ENCODE results near the gene PPP2R5A.

Gene PPP2R5A

DNA sequence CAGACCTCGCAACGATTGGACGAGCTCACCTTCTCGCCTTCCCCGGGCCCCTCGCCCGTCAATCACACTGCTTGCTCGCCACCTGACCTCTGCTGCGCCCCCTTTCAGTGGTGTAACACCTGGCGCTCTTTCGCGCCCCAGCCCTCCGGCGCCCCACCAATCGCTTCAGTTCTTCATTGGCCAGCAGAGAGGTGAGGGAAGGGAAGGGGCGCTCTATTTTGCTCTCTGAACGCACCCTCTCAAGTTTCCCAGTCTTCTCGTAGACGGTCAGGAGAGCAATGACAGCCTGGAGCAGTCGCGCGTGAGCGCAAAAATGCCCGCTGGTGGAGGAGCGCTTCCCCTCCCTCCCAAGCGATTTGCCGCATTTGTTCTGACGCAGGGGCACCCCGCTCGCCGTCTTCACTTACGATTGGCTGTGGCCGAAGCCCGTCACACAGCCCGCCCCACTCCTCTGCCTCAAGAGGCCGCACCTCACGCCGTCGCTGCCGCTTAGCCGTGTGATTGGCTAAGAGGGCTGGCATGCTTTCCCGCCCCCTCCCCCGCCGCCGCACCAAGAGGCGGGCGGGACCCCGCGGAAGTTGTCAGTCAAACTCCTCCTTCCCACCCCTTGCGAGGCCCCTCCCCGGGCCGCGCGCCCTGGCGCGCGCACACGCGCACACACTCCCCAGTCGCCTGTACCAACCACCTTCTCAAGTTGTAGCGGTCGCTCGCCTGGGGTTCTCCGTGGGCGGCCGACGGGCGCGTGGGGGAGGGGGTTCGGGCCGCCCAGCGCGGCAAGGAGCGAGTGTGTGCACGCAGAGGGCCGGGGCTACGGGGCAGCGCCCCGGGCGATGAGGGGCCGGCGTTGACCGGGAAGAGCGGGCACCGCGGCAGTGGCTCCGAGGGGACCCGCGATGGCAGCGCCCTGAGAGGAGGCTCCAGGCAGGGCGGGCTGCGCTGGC, at the start of gene PPP2R5A:
PPP2R5A (plus strand) TSS at position 667 of the 941 bp plus-strand sequence. CDS start 701 bp downstream, outside the sequence.
- DNase-seq, result peak; percentile 98

DNA sequence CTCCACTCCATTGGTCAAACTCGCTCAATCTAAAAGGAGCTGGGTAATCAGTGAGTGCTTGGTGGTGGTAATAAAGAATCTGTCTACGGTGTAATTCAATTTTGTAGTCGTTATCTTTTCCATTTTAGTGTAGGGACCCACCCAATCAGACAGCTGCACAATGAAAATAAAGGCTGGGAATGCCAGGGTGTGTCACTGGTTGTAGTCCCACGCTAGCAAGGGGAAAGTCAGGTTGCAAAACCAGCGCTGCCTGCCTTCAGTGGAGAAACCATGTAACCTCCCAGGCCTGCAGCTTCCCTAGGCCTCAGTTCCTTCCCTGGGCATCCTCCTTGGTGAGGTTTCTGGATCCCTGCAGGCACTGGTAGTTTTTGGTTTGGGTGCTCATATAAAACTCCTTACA, 49.4 kb upstream of the PPP2R5A start:
- DNase-seq, result no peak

DNA sequence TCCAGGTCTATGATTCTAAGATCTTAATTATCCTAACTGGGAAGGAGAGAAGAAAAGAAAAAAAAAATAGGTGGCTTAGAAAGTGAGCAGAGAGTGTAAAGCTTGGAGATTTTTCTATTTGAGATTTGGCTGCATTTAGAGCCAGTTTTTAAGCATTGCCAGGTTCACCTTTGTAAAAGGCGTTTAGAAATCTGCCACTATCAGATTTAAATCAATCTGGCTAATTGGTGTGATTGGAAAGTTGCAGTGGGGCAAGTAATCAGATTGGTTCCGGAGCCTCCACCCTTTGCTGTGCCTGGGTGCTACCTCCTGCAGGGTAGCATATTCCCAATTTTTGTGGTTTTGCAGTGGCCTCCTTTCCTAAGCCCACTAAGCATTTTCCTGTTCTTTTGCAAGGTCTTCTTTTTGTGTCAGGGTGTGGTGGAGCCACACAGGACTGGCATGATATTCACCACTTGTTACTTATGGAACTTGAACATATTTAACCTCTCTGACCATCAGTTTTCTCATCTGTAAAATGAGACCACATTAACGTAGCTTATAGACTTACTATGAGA, 48.5 kb upstream of the PPP2R5A start:
- DNase-seq, result no peak

DNA sequence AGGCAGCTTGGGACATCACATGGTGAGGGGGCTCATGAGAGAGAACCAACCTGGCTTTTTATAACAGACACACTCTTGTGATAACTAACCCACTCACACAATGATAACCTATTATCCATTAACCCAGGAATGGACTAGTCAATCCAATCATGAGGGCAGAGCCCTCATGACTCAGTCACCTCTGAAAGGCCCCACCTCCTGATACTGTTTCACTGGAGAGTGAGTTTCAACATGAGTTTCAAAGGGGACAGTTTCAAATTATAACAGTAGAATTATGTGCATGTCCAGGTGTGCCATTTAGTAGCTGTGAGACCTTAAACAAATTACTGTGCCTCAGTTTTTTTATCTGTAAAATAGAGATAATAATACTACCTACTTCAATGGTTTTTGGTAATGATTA, 47.6 kb upstream of the PPP2R5A start:
- no peak for DNase-seq

DNA sequence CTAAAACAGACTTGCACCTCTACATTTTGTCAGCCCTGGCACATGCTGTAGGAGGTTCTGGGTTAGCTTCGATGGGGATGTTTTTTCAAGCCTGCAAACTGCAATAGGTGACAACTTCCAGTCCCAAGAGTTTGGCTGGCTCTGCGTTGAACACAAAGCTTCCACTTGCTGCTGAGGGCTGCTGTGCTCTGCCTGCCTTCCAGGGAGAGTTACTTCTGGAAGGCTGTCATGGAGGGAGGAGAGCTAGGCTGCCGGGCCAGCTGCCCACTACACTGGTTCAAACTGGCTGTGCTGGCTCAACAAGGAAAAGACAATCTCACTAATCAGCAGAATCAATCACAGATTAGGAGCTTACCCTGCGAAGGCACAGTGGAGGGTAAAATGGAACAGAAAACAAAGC, 46.7 kb upstream of the PPP2R5A start:
- no peak for DNase-seq

DNA sequence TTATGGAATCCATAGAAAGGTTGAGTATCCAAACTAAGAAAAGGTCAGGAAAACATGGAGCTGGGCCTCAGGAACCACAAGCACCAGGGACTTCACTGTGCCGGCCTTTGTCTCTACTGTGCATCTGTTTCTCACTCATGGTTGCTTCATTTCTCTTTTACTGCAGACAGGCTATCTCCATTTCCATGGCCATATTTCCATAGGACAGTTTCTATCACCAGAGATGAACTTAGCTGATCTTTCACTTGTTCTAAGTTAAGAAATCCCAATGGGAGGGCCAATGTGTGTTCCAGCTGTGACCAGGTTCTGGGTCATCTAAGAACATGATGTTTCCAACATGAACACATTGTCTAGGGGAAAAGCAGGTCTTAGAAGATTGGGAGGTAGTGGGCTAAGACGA, 43.7 kb upstream of the PPP2R5A start:
- DNase-seq, result no peak

DNA sequence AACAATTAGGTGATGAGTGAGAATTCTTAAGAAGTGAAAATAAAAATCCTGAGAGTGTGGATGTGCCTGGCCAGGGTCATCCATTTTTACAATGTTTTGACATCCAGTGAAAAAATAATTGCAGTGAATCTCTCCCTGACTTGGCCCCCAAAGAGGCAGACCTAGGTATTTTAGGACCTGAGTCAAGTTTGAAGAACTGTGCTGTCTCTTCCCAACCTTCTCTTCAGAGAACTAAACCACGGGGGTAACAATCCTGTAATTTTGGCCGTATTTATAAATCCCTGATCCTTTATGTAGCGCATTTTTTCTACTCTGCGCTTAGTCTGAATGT, 43.3 kb upstream of the PPP2R5A start:
- no peak for DNase-seq

DNA sequence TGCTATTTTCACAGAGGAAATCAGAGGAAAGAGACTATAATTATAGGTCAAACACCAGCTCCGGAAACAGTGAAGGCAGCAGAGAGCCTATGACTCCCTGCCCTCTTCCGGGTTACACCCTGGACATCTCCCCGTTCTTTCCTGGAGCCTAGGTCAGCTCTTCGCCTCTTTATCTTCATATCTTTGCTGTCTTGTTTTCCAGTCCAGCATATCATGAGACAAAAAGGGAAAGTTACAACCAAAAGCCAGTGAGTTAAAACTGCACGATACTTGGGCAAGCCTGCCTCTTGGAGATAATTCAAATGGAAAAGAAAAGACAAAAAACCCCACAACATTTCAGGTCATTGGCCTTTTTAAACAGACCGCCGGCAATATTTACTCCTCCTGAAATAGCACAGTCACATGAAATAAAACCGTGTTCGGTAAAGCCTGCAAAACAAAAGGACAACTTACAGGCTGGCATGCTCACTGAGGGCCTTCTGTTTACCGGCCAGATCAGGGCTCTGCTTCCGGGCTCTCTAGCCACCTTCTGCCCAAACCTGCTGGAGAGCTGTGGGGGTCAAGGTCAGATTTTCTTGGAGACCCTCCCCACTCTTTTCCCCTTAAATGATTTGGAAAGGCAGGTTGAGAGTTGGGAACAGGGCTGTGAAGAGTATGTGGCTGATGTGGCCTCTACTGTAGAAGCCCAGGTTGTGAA, 42.8 kb upstream of the PPP2R5A start:
- peak; percentile 47 for DNase-seq

DNA sequence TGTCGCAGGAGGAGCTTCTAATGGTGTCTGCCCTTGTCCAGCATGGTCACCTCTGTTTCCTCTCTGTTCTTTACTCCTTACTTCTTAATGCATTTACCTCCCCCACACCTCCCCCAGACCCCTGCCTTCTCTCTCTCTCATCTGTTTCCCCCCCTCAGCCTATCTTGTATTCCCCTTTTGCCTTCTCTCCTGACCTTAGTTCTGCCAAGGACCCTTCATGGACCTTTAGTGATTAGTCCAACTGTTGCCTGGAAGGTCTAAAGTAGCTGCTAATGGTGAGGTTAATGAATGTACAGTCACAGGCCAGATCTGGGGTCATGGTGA, 42.3 kb upstream of the PPP2R5A start:
- DNase-seq, result no peak

DNA sequence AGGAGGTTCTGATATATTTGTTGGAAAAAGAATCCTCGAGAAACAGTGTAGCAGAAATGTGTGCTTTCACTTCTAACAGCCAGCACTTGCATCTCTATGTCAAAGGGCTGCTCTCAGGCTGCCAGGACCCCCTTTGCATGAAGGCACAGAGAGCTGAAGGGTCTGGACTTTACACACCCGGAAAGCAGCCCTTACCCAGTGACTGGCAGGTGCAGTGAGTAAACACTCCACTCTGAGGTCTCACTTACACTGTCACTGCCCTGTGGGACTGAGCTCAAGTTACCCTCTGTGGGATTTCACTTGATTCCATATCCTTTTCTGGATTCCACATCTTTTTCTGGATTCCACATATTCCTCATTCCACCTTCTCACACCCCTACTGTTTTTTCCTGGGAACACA, 40.8 kb upstream of the PPP2R5A start:
- DNase-seq, result no peak

DNA sequence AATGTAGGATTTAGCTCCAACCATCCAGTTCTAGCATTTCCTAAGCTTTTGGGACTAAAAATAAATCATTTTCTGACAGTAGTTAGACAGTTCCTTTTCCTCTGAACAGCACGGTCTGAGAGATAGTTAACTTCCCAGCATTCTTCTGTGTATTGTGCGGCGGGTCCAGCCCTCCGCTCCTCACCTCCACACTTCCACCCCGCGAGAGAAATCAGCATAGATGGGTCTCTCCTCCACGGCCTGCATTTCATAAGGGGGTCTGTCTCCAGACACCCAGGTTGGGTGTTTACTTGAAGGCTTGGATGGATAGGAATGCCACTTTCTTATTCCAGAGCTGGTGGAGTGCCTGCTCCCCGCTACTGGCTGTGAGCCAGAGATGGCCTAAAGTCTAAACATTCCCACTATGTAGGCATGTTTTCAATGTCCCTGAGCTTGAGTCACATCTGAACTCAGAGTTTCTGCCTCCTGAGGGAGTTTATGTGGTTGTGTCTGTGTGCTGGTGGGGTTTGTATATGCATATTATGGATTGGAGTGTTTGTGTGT, 38.0 kb upstream of the PPP2R5A start:
- DNase-seq, result no peak

DNA sequence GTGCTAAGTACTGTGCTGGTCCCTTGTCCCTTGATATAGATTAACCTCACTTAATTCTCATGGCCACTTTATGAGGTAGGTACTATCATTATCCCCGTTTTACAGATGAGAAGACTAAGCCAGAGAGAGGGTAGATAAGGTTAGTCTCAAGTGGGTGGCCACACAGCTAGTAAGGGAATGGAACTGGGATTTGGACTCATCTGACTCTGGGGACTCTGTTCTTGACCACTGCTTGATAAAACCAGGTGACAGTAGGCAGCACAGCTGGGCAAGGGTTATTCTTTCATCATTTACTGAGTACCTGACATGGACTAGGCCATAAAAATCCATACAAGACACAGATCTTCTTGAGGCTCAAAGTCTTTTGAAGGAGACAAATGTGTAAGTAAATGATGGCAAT, 37.2 kb upstream of the PPP2R5A start:
- DNase-seq, result no peak

DNA sequence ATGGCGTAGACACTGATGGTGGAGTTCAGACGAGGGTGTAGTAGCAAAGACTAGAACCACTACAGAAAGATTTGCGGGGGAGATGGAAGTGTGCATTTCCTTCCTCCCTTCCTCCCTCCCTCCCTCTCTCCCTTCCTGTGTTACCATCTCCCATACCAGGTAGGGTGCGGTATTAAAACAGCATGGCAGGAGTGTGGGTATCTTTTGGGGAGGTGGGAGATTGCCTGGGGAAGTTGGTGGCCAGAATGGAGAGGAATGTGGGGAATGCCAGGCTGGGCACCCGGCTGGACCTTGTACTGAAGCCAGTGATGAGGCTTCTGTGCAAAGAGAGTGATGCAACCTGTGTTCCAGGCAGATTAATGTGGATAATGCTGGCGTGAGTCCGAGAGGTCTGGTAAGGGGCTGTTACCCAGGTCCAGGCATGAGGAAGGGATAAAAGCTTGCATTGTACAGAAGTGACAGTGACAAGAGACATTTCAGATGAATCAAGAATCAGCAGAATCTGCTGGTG, 30.3 kb upstream of the PPP2R5A start:
- no peak for DNase-seq

DNA sequence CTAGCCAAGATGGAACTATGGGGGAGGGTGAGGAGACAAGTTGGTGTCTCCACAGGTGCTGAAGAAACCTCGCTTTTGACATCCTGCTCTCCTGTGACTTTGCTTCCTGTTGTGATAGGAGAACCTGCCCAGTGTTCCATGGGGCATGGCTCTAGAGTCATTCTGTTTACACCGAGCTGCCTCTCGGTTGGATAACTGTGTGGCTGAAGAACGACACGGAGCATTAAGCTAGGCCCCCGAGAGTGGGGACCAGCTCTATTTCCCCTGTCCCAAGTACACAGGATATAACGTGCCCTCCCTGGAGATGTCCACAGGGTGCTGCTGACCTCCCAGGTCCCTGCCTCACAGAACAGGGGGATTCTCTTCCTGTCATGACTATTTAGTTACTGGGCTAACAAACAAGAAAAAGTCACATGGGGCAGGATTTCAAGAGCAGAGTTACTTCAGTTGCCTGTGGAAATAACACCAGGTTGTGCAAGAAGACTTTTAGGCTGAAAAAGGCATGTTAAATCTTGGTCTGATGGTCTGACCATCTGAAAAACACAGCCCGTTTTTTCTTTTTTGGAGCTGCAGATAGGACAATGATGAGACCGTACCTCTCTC, 29.4 kb upstream of the PPP2R5A start:
- no peak for DNase-seq

DNA sequence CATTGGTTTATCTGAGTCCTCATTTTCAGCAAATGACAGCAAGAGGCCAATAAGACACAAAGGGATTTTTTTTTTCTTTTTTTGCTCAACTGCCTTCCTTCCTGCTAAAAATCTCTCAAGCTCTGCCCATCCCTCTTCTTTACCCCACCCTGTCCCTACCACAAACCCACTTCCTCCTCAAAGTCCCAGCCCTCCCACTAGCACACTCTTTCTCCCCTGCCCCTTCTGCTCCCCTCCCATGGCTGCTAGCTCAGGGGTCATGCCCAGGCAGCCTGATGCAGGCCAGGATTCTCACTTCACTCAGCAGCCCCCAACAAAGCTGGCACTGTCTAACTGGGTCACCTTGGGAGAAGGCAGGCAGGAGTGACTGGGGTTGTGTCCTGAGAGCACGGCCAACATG, 28.8 kb upstream of the PPP2R5A start:
- DNase-seq, result no peak

DNA sequence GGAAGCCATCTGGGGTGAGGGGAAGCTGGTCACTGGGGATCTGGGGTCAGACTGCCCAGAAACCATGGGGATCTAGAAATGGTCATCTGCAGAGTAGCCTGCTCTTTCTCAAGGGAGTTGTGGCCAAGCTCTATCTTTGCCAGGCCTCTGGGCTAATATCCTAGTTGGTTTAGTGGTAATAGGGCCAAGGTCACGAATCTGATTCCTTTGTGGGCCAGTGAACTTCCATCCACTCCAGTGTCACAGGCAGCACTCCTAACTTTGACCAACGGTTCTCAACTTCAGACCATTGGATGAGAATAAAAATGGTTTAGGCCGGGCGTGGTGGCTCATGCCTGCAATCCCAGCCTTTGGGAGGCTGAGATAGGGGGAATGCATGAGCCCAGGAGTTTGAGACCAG, 28.1 kb upstream of the PPP2R5A start:
- DNase-seq, result no peak

DNA sequence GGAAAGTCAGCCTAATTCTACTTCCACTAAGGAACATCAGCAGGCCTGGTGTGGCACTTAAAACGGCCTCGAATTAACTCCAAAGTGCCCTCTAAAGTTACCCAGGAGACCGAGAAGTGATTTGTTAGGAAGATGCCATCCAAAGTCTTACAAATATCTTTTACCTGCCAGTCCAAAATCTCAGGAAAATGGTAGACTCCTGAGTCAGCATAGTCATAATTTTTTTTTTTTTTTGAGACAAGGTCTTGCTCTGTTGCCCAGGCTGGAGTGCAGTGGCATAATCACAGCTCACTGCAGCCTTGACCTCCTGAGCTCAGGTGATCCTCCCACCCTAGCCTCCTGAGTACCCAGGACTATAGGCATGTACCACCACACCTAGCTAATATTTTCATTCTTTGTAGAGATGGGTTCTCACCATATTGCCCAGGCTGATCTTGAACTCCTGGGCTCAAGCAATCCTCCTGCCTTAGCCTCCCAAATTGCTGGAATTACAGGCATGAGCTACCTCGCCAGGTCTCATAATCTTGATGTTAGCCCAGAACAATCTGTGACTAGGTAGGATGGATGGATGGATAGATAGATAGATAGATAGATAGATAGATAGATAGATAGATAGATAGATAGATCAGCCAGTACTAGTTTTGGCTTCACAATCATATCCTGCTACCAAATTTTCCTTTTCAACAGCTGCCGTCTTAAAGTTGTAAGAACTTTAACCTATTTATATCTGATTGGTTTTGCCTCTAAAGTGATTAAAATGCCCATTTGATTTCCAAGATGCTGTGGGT, 25.3 kb upstream of the PPP2R5A start:
- no peak for DNase-seq

DNA sequence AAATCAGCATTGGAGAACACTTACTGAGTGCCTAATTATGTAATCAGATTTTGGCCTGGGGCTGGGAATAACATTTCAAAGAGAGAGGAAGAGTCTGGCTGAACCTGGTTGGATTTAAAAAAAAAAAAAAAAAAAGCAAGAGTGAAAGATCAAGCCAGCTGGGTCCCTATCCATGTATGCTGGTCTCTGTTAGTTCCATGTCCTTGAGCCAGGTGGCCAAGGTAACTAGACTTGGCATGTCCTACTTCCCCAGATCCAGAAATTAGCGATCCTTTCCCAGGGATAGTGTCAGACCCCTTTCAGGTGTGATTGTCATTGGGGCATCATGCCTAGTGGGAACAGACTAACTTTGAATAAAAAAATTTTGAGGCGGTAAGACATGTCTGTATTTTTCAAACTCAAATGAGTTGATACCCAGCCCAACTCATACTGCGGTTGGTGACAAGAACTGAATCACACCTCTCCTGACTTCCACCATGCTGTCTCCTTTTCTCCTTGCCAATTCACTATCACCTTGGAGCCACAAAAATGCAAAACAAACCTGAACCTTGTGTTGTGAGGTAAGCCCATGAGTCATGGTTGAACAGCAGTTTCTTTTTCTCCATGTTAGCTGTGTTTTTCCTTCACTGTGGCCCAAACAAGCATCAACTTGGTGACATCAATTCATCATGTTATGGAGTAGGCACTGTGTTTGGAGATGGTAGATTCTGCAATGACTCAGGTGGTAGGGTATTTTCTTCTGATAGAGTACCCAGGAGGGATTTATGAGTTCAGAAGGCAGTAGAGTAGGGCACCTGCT, 24.5 kb upstream of the PPP2R5A start:
- DNase-seq, result no peak

DNA sequence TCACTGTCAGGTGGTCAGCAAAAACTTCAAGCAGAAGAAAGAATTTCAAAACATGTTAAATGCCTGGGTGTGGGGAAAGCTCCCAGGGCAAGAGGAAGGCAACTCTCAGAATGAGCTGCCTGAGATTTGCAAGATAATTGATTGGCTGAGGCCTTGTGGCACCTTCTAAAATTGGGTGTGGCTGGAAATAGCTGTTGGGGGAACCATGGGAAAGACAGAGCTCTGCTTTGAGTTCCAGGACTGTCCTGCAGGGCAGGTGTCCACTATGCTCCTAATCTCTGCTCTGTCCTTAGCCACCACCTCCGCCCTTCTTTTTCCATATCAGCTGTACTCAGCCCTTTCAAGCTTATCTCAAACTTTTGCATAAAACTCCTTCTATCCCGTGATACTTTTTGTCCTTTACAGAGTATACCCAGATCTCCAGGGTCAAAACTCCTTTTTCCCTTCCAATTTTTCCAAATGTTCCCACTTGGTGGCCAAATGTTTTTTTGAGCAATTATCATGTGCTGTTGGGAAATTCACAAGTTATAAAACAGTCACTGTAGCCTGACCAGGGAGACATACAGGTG, 23.8 kb upstream of the PPP2R5A start:
- no peak for DNase-seq

DNA sequence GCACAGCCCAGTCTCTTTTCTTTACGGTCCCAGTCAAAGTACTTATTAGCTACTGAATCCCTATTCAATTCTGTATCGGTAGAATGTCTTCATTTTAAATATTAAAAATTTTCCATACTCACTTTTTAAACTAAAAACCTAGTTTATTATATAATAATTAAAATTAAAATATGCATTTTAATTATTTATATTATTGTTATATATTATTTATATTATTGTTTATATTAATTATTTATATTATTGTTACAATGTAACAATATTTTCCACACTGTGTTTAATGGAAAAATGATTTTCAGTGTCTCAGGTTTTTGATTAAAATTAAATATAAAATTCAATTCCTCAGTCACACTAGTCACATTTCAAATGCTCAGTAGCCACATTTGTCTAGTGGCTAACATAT, 18.2 kb upstream of the PPP2R5A start:
- no peak for DNase-seq

DNA sequence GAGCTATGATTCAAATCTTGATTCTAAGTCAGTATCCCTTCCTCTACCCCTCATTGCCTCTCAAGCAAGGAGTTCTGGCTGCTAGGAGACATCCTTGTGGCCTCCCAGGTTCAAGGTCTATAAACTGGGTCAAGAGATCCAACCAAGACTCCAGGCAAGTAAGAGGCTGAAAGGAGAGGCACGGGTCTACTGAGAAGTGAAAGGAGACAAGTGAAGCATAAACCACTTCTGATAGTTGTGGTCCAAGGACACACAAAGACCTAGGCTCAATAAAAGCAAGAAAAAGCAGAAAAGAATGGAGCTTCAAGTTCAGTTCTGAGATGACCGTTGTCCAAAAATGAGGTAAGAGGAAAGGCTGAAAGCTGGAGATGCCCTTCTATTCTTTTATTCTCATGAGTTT, 17.8 kb upstream of the PPP2R5A start:
- DNase-seq, result no peak

Measured in activated CD8-positive, alpha-beta memory T cell treated with anti-CD3 and anti-CD28 coated beads for 24 hours (primary cell).